Measurements from ENCODE around the gene COA6.

GRCh38 chr1:234429434-234429806 is 56.2 kb downstream of the COA6 start:
- TF ChIP-seq CTCF (optimal IDR thresholded peaks at IDR 0.05 in 1 of 3, IDR thresholded peaks at IDR 0.05 in 1 of 3, conservative IDR thresholded peaks at IDR 0.05 in 1 of 3; ENCODE audit: extremely low read depth in 1 of 3, insufficient read depth in 2 of 3, low read length in 3 of 3) (no peak), EZH2 (IDR thresholded peaks at IDR 0.05; ENCODE audit: low read length) (no peak)

Data from keratinocyte (primary cell).